OCI-M1 (cell line): Measurements from ENCODE around the gene FZR1.

ENCODE experiments used
- DNase-seq: peaks from one replicate; lab custom pipeline; 2025; lab: John Stamatoyannopoulos, UW

The FZR1 gene

GRCh38 chr19:3474010-3474409 is 32.1 kb upstream of the FZR1 start:
- DNase-seq: no peak

GRCh38 chr19:3474614-3475013 is 31.5 kb upstream of the FZR1 start:
- no peak for DNase-seq

GRCh38 chr19:3475449-3475848 is 30.7 kb upstream of the FZR1 start:
- DNase-seq: no peak

GRCh38 chr19:3476830-3477229 is 29.3 kb upstream of the FZR1 start:
- DNase-seq: no peak

- no peak for DNase-seq
These were observed 28.6 kb upstream of the FZR1 start for GRCh38 chr19:3477506-3477905.

GRCh38 chr19:3477951-3478350 is 28.2 kb upstream of the FZR1 start:
- no peak for DNase-seq

- DNase-seq: no peak
These were observed 27.5 kb upstream of the FZR1 start for GRCh38 chr19:3478409-3479176.

GRCh38 chr19:3479177-3479833 is 26.8 kb upstream of the FZR1 start:
- DNase-seq: peak; percentile 78

- peak; percentile 36 for DNase-seq
These were observed 26.3 kb upstream of the FZR1 start for GRCh38 chr19:3479834-3480215.

GRCh38 chr19:3480383-3481091 is 25.6 kb upstream of the FZR1 start, which contains the start of gene SMIM24:
Gene SMIM24 (minus strand): TSS chr19:3480525. CDS start chr19:3480463, 62 bp downstream.
- no peak for DNase-seq

- no peak for DNase-seq
These were observed 24.6 kb upstream of the FZR1 start for GRCh38 chr19:3481241-3482090.

- DNase-seq: no peak
These were observed 23.4 kb upstream of the FZR1 start for GRCh38 chr19:3482507-3483225.

GRCh38 chr19:3483226-3483628 is 22.9 kb upstream of the FZR1 start, which contains the start of gene SMIM44:
Gene SMIM44 (minus strand): TSS chr19:3483441. CDS start chr19:3483403, 38 bp downstream.
- DNase-seq: no peak

GRCh38 chr19:3491396-3492119 is 14.6 kb upstream of the FZR1 start:
- no peak for DNase-seq

- DNase-seq: no peak
These were observed 13.8 kb upstream of the FZR1 start for GRCh38 chr19:3492131-3492839.

- DNase-seq: no peak
These were observed 13.2 kb upstream of the FZR1 start for GRCh38 chr19:3492919-3493318.

- DNase-seq: no peak
These were observed 12.5 kb upstream of the FZR1 start for GRCh38 chr19:3493651-3494050.

GRCh38 chr19:3494051-3494450 is 12.1 kb upstream of the FZR1 start:
- DNase-seq: no peak

- no peak for DNase-seq
These were observed 11.6 kb upstream of the FZR1 start for GRCh38 chr19:3494559-3494958.
